ENCODE data around the gene CARNS1.

The CARNS1 gene

DNA sequence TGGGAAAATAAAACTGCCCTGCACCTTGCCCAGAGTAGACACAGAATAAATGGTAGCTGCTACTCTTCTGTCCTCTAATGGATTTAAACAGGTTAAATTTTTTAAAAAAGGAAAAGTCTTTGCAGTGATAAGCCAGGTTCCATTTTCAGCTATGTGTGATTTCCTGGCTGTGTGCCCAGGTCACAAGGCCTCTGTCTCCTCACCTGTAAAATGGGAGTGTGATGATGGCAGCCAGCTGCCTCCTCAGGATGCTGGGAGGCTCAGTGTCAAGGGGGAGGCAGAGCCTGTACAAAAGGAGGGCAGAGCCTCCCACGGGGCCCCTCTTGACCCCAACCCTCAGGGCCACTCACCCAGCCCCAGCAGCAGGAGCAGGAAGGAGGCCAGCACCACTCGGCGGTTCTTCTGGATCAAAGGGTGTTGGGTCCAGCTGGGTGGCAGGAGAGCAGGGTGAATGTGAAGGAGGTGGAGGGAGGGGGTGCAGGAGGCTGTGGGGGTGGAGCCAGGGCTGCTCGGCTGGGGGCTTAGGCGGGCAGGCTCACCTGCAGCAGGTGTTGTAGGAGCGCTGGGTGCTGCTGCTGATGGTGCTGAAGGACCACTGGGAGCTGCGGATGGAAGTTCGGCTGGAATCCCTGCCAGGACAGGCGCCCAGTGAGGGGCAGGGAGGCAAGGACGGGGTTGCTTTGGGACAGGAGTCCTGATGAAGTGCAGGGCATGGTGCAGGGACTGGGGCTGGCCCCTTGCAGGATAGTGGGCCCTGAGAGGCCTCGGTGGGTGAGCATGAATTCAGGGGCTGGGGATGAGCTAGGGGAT, 51.7 kb downstream of the CARNS1 start:
- no peaks in the 10 kb centered on the region for H3K27me3 ChIP-seq
- no peaks in the 10 kb centered on the region for H3K9me3 ChIP-seq
- H3K4me1 ChIP-seq (ENCODE audit: control insufficient read depth in 1 of 2, insufficient read depth in 1 of 2, low read depth in 1 of 2, low read length in 1 of 2) = peaks cover 27 to 39% of the 10 kb centered on the region in 2 experiments
- no peak for TF ChIP-seq CTCF (IDR thresholded peaks at IDR 0.05)
- H3K36me3 ChIP-seq = no peaks in the 10 kb centered on the region
- peak overlapping the region; percentile 43 for H3K27ac ChIP-seq
- H3K4me3 ChIP-seq (ENCODE audit: low read depth in 1 of 2, low read length in 1 of 2) = no peak overlapping the region

DNA sequence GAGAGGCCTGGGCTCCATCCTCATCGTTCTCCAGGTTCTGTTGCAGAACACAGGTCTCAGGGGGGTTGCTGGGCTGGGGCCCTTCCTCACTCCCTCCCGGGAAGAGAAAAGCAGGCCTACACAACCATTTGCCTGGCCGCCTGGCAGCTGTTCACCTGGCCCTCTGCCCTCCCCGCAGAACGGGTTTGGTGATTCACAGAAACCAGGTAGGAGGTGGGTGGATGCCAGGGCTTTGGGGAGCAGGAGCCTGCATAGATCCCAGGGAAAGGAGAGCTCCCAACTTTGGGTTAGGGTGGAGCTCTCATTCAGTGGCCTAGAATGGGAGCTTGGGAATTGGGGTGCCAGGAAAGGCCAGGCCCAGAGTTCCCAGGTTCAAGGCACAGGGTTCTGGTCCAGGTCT, 52.6 kb downstream of the CARNS1 start:
- H3K27me3 ChIP-seq = no peaks in the 10 kb centered on the region
- H3K36me3 ChIP-seq = no peaks in the 10 kb centered on the region
- H3K4me1 ChIP-seq (ENCODE audit: control insufficient read depth in 1 of 2, insufficient read depth in 1 of 2, low read depth in 1 of 2, low read length in 1 of 2) = peaks cover 27 to 39% of the 10 kb centered on the region in 2 experiments
- no peak for TF ChIP-seq CTCF (IDR thresholded peaks at IDR 0.05)
- H3K4me3 ChIP-seq (ENCODE audit: low read depth in 1 of 2, low read length in 1 of 2) = peak overlapping the region; percentile 69 to 91
- no peaks in the 10 kb centered on the region for H3K9me3 ChIP-seq
- H3K27ac ChIP-seq = peak overlapping the region; percentile 73

DNA sequence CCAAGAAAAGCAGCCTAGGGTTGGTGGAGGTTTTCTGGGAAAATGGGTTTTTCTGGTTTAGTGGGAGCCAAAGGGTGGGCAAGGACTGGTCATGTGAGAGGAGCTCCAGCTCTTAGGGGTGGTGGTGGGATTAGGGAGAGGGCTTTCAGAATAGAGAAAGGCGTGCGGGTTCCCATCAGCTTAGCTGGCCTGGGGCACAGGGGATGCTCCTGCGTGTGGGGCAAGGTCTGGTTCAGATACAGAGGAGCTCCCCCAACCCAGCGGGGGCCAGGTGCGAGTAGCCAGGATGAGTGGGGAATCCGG, 52.9 kb downstream of the CARNS1 start:
- no peak for TF ChIP-seq CTCF (IDR thresholded peaks at IDR 0.05)
- Histone ChIP-seq H3K27me3 (no peaks in the 10 kb centered on the region), H3K27ac (peak overlapping the region; percentile 73), H3K4me1 (ENCODE audit: control insufficient read depth in 1 of 2, insufficient read depth in 1 of 2, low read depth in 1 of 2, low read length in 1 of 2) (peaks cover 27 to 39% of the 10 kb centered on the region in 2 experiments), H3K36me3 (no peaks in the 10 kb centered on the region), H3K4me3 (ENCODE audit: low read depth in 1 of 2, low read length in 1 of 2) (peak overlapping the region; percentile 69 to 91), H3K9me3 (no peaks in the 10 kb centered on the region)

- H3K36me3 ChIP-seq = no peaks in the 10 kb centered on the region
- peaks cover 25 to 37% of the 10 kb centered on the region in 2 experiments for H3K4me1 ChIP-seq (ENCODE audit: control insufficient read depth in 1 of 2, insufficient read depth in 1 of 2, low read depth in 1 of 2, low read length in 1 of 2)
- no peaks in the 10 kb centered on the region for H3K9me3 ChIP-seq
- no peaks in the 10 kb centered on the region for H3K27me3 ChIP-seq
- peak within 1 kb of the TSS; percentile 73 for H3K27ac ChIP-seq
- H3K4me3 ChIP-seq (ENCODE audit: low read depth in 1 of 2, low read length in 1 of 2) = peak within 1 kb of the TSS; percentile 69 to 91
- TF ChIP-seq CTCF (IDR thresholded peaks at IDR 0.05) = peak; percentile 68
Observed at GRCh38 chr11:67468759-67469507, 53.5 kb downstream of the CARNS1 start, which contains the start of gene TMEM134. TSS of gene TMEM134 (minus strand) at chr11:67469251. CDS start at chr11:67469192, 59 bp downstream.

GRCh38 chr11:67469508-67469811, 54.0 kb downstream of the CARNS1 start:
- H3K9me3 ChIP-seq = no peaks in the 10 kb centered on the region
- H3K27ac ChIP-seq = peak overlapping the region; percentile 73
- no peaks in the 10 kb centered on the region for H3K27me3 ChIP-seq
- no peaks in the 10 kb centered on the region for H3K36me3 ChIP-seq
- H3K4me3 ChIP-seq (ENCODE audit: low read depth in 1 of 2, low read length in 1 of 2) = peak overlapping the region; percentile 69 to 91
- H3K4me1 ChIP-seq (ENCODE audit: control insufficient read depth in 1 of 2, insufficient read depth in 1 of 2, low read depth in 1 of 2, low read length in 1 of 2) = peaks cover 19 to 31% of the 10 kb centered on the region in 2 experiments
- TF ChIP-seq CTCF (IDR thresholded peaks at IDR 0.05) = no peak
